Erythroblast (primary cell): Measurements from ENCODE around the gene PRICKLE1.

Experiments used
- GATA1 ChIP-seq: IDR thresholded peaks from 2 replicates; pipeline ENCODE4 v1.6.1; 2011; ENCODE audit warnings: low read depth, mild to moderate bottlenecking, control low read depth, low read length, moderate library complexity
- POLR2A ChIP-seq: IDR thresholded peaks from 2 replicates; pipeline ENCODE4 v1.6.1; 2011; ENCODE audit warnings: mild to moderate bottlenecking, low read length

DNA sequence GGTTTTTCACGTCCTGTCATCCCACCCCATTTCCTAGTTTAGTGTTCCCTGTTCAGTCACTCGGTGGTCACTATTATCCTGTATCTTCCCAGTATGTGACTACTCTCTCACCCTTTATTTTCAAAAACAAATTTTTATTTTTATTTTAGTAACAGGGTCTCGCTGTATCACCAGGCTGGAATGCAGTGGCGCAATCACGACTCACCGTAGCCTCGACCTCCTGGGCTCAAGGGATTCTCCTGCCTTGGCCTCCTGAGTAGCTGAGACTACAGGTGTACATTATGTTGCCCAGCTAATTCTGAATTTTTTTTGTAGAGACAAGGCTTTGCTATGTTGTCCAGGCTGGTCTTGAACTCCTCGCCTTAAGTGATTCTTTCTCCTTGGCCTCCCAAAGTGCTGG, 20.1 kb upstream of the PRICKLE1 start:
- TF ChIP-seq POLR2A (no peak), GATA1 (no peak)
